K562 (cell line): ENCODE measurements around the gene ZNF285. TPM values are rescaled to one million over a fixed set of nuclear protein-coding genes. Genes with fewer than 3 reads are reported as not detected.

Experiments
- BRD9 ChIP-seq: fragments of 450-650 bp; IDR thresholded peaks from 2 replicates; pipeline ENCODE4 v1.6.1; 2018; ENCODE audit warnings: low read depth; ENCODE audit not compliant: partially characterized antibody
- CBFB ChIP-seq: sonication (generic); formaldehyde crosslinking; IDR thresholded peaks from 2 replicates; pipeline ENCODE4 v1.4.0; 2020; ENCODE audit warnings: mild to moderate bottlenecking, missing genetic modification reagents
- CHD4 ChIP-seq: fragments of 200-600 bp; sonication (generic); IDR thresholded peaks from 3 replicates; pipeline ENCODE4 v1.6.1; 2012; ENCODE audit warnings: low read depth, mild to moderate bottlenecking, mixed read lengths, low read length, inconsistent platforms; ENCODE audit not compliant: insufficient read depth, insufficient replicate concordance, poor library complexity, severe bottlenecking
- DMBX1 ChIP-seq: fragments of 250-450 bp; sonication (Bioruptor Pico); IDR thresholded peaks from 2 replicates; pipeline ENCODE4 v1.8.0; 2022; ENCODE audit warnings: inconsistent platforms, mild to moderate bottlenecking, moderate library complexity, borderline replicate concordance
- FOXK1 ChIP-seq: sonication (generic); formaldehyde crosslinking; IDR thresholded peaks from 2 replicates; pipeline ENCODE4 v1.8.0; 2022; ENCODE audit warnings: missing genetic modification reagents, mild to moderate bottlenecking, borderline replicate concordance
- MTA2 ChIP-seq: fragments of 450-650 bp; IDR thresholded peaks from 2 replicates; pipeline ENCODE4 v1.6.1; 2016; ENCODE audit warnings: low read depth
- PCBP2 ChIP-seq: fragments of 200-400 bp; formaldehyde crosslinking; IDR thresholded peaks from 2 replicates; pipeline ENCODE4 v1.6.1; 2018; ENCODE audit warnings: low read length, low read depth, mild to moderate bottlenecking, moderate library complexity; ENCODE audit not compliant: poor library complexity, severe bottlenecking
- ZBTB8A ChIP-seq: fragments of 450-650 bp; IDR thresholded peaks from 2 replicates; pipeline ENCODE4 v1.6.1; 2018; ENCODE audit warnings: mild to moderate bottlenecking, moderate library complexity; ENCODE audit not compliant: partially characterized antibody
- ZNF197 ChIP-seq: fragments of 200-800 bp; sonication (Bioruptor generic); IDR thresholded peaks from 2 replicates; pipeline ENCODE4 v1.6.1; 2016; ENCODE audit warnings: low read depth, missing genetic modification characterization, missing compliant biosample characterization
- ZNF766 ChIP-seq: fragments of 200-800 bp; sonication (Bioruptor generic); conservative IDR thresholded peaks from 2 replicates; pipeline ENCODE4 v1.6.1; 2016; ENCODE audit warnings: missing genetic modification characterization, missing compliant biosample characterization
- polyA plus RNA-seq, 8 experiments: library from polyadenylated mRNA; depleted of rRNA in 4 of 8; stranded (reverse) in 5 of 8; unstranded in 3 of 8; fragments of >200 nt; fragmentation: Nextera tagmentation in 2 of 8; fragmentation: Illumina TruSeq in 1 of 8; extraction: Ambion mirVana in 2 of 8; extraction: Trizol in 1 of 8; gene quantifications; 2 replicates each; pipeline versions ENCODE4 v1.2.1 to v1.2.3, GENCODE V29; 2011 to 2014; ENCODE audit warnings: inconsistent platforms in 1 of 8, missing spikeins in 1 of 8
- total RNA-seq, 7 experiments: library from RNA; depleted of rRNA in 6 of 7; stranded (reverse); fragments of >200 nt in 6 of 7; fragmentation: Illumina TruSeq in 2 of 7; extraction: Trizol in 2 of 7; gene quantifications; 2 replicates each; pipeline versions ENCODE4 v1.2.1 to v1.2.3, GENCODE V29; 2011 to 2021; ENCODE audit warnings: low replicate concordance in 1 of 7
- TF ChIP-seq, protein P1 (sequence below), 2 experiments: fragments of 450-650 bp in 1 of 2; sonication (generic) in 1 of 2; formaldehyde crosslinking in 1 of 2; IDR thresholded peaks; 2 replicates each; pipeline versions ENCODE4 v1.7.1 to v1.9.0; 2016 to 2022; ENCODE audit warnings: inconsistent platforms in 1 of 2, mild to moderate bottlenecking in 1 of 2, missing genetic modification reagents in 1 of 2
- TF ChIP-seq, protein P2 (sequence below), 2 experiments: fragments of 450-650 bp; IDR thresholded peaks; 2 replicates each; pipeline ENCODE4 v1.6.1; 2018; ENCODE audit warnings: mild to moderate bottlenecking in 2 of 2, low read depth in 1 of 2; ENCODE audit not compliant: partially characterized antibody in 2 of 2

Gene ZNF285
- total and polyA plus RNA-seq, 9 of the 15 experiments (the other 6 are each of a cell fraction or from before 2014, with no cell fraction given) = 0.14 to 1.1 (median 0.50) TPM

DNA sequence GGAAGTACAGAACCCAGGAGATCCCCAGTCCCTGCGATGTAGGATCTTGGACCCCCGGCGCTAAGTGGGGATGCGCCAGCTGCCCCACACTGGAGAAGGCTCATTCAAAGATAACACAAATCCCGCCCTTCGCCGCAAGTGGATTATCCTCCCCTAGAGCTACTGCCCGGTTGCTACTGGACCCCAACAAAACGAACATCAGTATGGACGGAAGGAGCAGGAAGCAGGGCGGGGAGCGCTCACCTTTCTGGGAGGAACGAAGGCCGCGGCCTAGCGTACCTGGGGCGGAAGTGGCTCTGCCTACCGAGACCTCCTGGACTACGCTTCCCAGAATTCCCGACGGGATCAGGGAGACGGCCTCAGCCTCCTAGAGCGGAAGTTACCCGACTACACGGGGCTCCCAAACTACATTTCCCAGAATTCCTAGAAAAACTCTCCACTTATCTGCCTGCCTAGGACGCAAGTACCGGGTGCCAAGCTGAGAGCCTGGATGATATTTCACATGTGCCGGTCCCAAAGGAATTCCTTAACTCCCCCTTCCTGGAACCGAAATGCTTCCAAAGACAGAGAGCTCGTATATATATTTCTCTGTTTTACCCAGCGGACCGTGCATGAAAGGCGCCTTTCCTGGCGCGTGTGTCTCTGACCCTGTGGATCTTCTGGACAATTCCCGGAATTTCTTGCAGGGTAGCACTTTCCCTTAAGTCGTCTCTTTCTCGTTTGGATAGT is 44.9 kb downstream of the ZNF285 start, which contains the start of gene ZNF112 (continued):
- TF ChIP-seq, protein P1, sequence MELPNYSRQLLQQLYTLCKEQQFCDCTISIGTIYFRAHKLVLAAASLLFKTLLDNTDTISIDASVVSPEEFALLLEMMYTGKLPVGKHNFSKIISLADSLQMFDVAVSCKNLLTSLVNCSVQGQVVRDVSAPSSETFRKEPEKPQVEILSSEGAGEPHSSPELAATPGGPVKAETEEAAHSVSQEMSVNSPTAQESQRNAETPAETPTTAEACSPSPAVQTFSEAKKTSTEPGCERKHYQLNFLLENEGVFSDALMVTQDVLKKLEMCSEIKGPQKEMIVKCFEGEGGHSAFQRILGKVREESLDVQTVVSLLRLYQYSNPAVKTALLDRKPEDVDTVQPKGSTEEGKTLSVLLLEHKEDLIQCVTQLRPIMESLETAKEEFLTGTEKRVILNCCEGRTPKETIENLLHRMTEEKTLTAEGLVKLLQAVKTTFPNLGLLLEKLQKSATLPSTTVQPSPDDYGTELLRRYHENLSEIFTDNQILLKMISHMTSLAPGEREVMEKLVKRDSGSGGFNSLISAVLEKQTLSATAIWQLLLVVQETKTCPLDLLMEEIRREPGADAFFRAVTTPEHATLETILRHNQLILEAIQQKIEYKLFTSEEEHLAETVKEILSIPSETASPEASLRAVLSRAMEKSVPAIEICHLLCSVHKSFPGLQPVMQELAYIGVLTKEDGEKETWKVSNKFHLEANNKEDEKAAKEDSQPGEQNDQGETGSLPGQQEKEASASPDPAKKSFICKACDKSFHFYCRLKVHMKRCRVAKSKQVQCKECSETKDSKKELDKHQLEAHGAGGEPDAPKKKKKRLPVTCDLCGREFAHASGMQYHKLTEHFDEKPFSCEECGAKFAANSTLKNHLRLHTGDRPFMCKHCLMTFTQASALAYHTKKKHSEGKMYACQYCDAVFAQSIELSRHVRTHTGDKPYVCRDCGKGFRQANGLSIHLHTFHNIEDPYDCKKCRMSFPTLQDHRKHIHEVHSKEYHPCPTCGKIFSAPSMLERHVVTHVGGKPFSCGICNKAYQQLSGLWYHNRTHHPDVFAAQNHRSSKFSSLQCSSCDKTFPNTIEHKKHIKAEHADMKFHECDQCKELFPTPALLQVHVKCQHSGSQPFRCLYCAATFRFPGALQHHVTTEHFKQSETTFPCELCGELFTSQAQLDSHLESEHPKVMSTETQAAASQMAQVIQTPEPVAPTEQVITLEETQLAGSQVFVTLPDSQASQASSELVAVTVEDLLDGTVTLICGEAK (IDR thresholded peaks at IDR 0.05) = peak; percentile 87
- TF ChIP-seq, protein P1 (CRISPR knock-in tag; IDR thresholded peaks at IDR 0.05) = no peak
- TF ChIP-seq ZNF197 (peak; percentile 66; the same call in 1 of the 2 replicates), BRD9 (no peak), CHD4 (no peak), FOXK1 (CRISPR knock-in tag) (no peak), ZNF766 (CRISPR knock-in tag) (no peak), MTA2 (no peak), ZBTB8A (no peak), PCBP2 (no peak), CBFB (no peak), DMBX1 (CRISPR knock-in tag) (no peak)
- TF ChIP-seq, protein P2, sequence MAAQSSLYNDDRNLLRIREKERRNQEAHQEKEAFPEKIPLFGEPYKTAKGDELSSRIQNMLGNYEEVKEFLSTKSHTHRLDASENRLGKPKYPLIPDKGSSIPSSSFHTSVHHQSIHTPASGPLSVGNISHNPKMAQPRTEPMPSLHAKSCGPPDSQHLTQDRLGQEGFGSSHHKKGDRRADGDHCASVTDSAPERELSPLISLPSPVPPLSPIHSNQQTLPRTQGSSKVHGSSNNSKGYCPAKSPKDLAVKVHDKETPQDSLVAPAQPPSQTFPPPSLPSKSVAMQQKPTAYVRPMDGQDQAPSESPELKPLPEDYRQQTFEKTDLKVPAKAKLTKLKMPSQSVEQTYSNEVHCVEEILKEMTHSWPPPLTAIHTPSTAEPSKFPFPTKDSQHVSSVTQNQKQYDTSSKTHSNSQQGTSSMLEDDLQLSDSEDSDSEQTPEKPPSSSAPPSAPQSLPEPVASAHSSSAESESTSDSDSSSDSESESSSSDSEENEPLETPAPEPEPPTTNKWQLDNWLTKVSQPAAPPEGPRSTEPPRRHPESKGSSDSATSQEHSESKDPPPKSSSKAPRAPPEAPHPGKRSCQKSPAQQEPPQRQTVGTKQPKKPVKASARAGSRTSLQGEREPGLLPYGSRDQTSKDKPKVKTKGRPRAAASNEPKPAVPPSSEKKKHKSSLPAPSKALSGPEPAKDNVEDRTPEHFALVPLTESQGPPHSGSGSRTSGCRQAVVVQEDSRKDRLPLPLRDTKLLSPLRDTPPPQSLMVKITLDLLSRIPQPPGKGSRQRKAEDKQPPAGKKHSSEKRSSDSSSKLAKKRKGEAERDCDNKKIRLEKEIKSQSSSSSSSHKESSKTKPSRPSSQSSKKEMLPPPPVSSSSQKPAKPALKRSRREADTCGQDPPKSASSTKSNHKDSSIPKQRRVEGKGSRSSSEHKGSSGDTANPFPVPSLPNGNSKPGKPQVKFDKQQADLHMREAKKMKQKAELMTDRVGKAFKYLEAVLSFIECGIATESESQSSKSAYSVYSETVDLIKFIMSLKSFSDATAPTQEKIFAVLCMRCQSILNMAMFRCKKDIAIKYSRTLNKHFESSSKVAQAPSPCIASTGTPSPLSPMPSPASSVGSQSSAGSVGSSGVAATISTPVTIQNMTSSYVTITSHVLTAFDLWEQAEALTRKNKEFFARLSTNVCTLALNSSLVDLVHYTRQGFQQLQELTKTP (IDR thresholded peaks at IDR 0.05; ENCODE audit: low read depth in 1 of 2, partially characterized antibody in 2 of 2) = peak in 1 of 2 experiments; percentile 92
